ENCODE data around the gene PLAC8L1. TPM values are rescaled to one million over a fixed set of nuclear protein-coding genes. Genes with fewer than 3 reads are reported as not detected.
A peak's percentile ranks its signal among the peaks of the same experiment; 100 is the strongest.

PLAC8L1 gene
- total RNA-seq, 2 donors from 2014 or later = not detected

DNA sequence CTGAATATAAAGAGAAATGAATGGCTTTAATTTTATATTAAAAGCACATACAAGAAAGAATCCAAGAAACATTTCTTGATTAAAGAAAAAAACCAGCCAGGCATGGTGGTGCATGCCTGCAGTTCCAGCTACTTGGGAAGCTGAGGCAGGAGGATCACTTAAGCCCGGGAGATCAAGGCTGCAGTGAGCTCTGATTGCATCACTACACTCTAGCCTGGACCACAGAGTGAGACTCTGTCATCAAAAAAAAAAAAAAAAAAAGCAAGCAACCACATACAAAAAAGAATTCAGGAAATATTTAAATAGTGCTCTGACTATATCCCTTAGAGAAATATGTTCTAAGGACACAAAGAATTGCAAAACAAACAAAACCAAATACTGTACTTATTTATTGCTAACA is 2.5 kb upstream of the PLAC8L1 start:
- peaks cover 4% of the 10 kb centered on the region for H3K36me3 ChIP-seq
- no peak for DNase-seq (ENCODE audit: low spot score)
- no peak overlapping the region for H3K27ac ChIP-seq
- H3K27me3 ChIP-seq = no peaks in the 10 kb centered on the region
- H3K4me3 ChIP-seq = no peak overlapping the region
- H3K4me1 ChIP-seq = peaks cover 0 to 8% of the 10 kb centered on the region in 2 donors
- no peaks in the 10 kb centered on the region for H3K9me3 ChIP-seq
- TF ChIP-seq, protein P1, sequence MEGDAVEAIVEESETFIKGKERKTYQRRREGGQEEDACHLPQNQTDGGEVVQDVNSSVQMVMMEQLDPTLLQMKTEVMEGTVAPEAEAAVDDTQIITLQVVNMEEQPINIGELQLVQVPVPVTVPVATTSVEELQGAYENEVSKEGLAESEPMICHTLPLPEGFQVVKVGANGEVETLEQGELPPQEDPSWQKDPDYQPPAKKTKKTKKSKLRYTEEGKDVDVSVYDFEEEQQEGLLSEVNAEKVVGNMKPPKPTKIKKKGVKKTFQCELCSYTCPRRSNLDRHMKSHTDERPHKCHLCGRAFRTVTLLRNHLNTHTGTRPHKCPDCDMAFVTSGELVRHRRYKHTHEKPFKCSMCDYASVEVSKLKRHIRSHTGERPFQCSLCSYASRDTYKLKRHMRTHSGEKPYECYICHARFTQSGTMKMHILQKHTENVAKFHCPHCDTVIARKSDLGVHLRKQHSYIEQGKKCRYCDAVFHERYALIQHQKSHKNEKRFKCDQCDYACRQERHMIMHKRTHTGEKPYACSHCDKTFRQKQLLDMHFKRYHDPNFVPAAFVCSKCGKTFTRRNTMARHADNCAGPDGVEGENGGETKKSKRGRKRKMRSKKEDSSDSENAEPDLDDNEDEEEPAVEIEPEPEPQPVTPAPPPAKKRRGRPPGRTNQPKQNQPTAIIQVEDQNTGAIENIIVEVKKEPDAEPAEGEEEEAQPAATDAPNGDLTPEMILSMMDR (IDR thresholded peaks at IDR 0.05) = no peak

DNA sequence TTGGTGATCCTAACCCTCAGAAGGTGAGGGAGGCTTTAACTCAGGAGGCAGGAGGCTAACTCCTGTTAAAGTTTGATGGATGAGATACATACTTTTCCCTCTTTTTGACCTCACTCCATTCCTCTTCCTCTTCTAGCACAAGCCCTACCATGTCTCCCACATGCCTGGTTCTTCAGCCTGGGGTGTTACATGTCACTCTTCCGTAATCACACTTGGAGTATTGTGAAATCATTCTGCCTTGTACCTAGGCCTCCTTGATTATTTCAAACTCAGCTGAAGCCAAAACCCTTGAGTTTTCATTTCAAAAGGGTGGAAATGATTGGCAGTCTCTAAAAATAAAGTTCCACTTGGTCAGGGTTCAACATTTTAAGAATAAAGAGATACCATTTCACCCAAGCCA is 1.8 kb downstream of the PLAC8L1 start:
- no peak for DNase-seq (ENCODE audit: low spot score)
- Histone ChIP-seq H3K27me3 (no peaks in the 10 kb centered on the region), H3K36me3 (no peaks in the 10 kb centered on the region), H3K27ac (peak overlapping the region; percentile 22 to 43), H3K9me3 (no peaks in the 10 kb centered on the region), H3K4me1 (peaks cover 0 to 8% of the 10 kb centered on the region in 2 donors), H3K4me3 (no peak overlapping the region)
- TF ChIP-seq, protein P1 (IDR thresholded peaks at IDR 0.05) = no peak

DNA sequence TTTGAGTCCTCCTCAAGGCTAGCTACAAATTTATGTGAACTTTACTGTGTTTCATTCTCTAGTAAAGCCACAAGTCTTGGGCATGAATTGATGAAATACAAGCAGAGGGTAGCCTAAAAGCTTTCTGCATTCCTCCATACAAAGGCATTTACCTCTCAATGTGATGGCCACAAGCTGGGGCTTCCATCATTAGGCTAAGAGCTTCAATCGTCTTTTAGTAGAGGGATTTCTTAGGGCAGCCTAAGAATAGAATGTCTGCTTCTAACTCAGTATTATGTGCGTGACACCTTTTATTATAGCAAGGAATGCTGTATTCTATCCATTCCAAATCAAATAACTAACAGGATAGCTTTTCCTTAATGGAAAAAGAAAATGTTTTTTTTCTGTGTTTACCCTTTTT is 3.7 kb downstream of the PLAC8L1 start:
- TF ChIP-seq, protein P1 (IDR thresholded peaks at IDR 0.05) = no peak
- peak overlapping the region in 1 of 2 donors; percentile 31 for H3K27ac ChIP-seq

DNA sequence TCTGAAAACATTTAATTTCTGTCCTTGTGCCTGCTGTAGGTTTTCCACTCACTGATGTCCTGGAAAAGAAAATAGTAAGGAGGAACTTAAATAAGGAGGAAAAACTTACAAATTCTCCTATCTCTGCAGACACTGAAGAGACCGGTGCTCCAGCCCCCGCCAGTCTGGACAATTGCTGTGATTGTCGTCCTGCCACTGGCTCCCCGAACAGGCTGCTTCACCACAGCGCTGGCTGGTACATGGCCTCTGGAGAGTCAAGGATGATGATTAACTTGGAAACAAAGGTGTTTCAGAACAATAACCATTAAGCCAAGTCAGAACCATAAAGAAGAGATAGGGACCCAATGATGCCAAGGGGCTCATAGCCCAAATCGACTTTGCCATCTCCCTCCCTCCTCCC is 7.3 kb downstream of the PLAC8L1 start:
- Histone ChIP-seq H3K9me3 (no peaks in the 10 kb centered on the region), H3K4me1 (no peaks in the 10 kb centered on the region), H3K4me3 (no peak overlapping the region), H3K27me3 (no peaks in the 10 kb centered on the region), H3K36me3 (no peaks in the 10 kb centered on the region), H3K27ac (no peak overlapping the region)
- TF ChIP-seq, protein P1 (IDR thresholded peaks at IDR 0.05) = no peak
- DNase-seq (ENCODE audit: low spot score) = no peak

More for the DNA sequence above, 3.7 kb downstream of the PLAC8L1 start:
- Histone ChIP-seq H3K9me3 (no peaks in the 10 kb centered on the region), H3K4me3 (no peak overlapping the region), H3K27me3 (no peaks in the 10 kb centered on the region), H3K4me1 (peaks cover 0 to 8% of the 10 kb centered on the region in 2 donors), H3K36me3 (no peaks in the 10 kb centered on the region)
- DNase-seq (ENCODE audit: low spot score) = no peak

DNA sequence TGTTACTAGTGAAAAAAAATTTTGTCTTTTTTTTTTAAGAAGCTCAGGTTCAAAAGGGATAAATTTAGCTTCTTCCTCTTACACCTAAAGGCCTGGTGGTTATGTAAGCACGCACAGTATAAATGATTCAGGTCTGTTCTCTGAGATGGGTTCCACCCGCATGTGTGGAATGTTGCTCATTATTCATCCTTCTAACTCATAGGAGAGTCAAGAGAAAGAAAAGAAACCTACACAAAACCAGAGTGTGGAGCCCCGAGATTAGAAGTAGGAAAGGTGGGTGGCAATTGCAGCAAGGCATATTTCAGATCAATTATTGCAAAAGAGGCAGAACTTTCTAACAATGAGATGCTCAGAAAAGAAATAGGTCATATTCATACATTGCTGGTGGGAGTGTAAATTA is 13.5 kb downstream of the PLAC8L1 start:
- H3K4me1 ChIP-seq = no peaks in the 10 kb centered on the region
- no peak overlapping the region for H3K27ac ChIP-seq
- H3K9me3 ChIP-seq = no peaks in the 10 kb centered on the region
- DNase-seq (ENCODE audit: low spot score) = no peak
- TF ChIP-seq, protein P1 (IDR thresholded peaks at IDR 0.05) = no peak
- no peaks in the 10 kb centered on the region for H3K36me3 ChIP-seq
- no peak overlapping the region for H3K4me3 ChIP-seq
- H3K27me3 ChIP-seq = no peaks in the 10 kb centered on the region

DNA sequence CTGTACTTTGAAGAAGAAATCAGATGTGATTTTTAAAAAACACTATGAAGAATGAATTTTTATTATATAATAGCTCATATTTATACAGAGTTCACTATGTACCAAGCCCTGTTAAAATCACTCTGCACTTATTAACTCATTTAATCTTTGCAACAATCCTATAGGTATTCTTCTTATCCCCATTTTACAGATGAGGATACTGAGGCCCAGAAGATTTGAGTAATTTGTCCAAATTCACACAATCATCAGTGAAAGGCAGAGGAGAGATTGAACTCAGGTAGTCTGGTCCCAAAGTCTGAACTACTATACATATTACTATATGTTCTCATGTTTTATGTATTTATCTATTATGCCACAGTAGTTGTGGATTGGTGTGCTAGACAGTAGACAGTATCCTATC is 16.1 kb downstream of the PLAC8L1 start:
- Histone ChIP-seq H3K27me3 (no peaks in the 10 kb centered on the region), H3K9me3 (no peaks in the 10 kb centered on the region), H3K36me3 (no peaks in the 10 kb centered on the region), H3K4me1 (no peaks in the 10 kb centered on the region), H3K27ac (no peak overlapping the region), H3K4me3 (no peak overlapping the region)
- TF ChIP-seq, protein P1 (IDR thresholded peaks at IDR 0.05) = no peak
- DNase-seq (ENCODE audit: low spot score) = no peak

Measured in right atrium auricular region (tissue), 2 donors.